Measurements from ENCODE around the gene STK32C. TPM values are rescaled to one million over a fixed set of nuclear protein-coding genes. Genes with fewer than 3 reads are reported as not detected.

The STK32C gene
- total and polyA plus RNA-seq, 2 of the 4 experiments (the other 2 are of a cell fraction) = 5.0 to 8.3 TPM

GRCh38 chr10:132168571-132169030 is 139.1 kb downstream of the STK32C start:
- ATAC-seq (ENCODE audit: low read depth) (no peak), DNase-seq (no peak)
- Histone ChIP-seq H2AK5ac (ENCODE audit: low read depth, low read length) (no peak overlapping the region), H4K91ac (ENCODE audit: insufficient read depth, low read depth, low read length) (no peak overlapping the region), H3K9me1 (ENCODE audit: insufficient read depth, low read length) (no peaks in the 10 kb centered on the region), H3K79me1 (ENCODE audit: low read depth in 1 of 2, low read length in 2 of 2) (no peaks in the 10 kb centered on the region), H3K23ac (ENCODE audit: low read depth, low read length) (no peak overlapping the region), H3K4me1 (ENCODE audit: control insufficient read depth, insufficient read depth, low read length) (no peaks in the 10 kb centered on the region), H2BK5ac (ENCODE audit: low read depth, low read length, poor library complexity, severe bottlenecking) (no peak overlapping the region), H2BK20ac (ENCODE audit: low read depth, low read length) (no peak overlapping the region), H2BK120ac (ENCODE audit: low read depth, low read length) (no peak overlapping the region), H3K9me3 (ENCODE audit: control insufficient read depth, insufficient read depth, low read length) (no peaks in the 10 kb centered on the region; the same call in 1 of the 2 replicates), H2AFZ (replicated peaks; ENCODE audit: low read length, poor library complexity) (no peak overlapping the region), H4K20me1 (ENCODE audit: insufficient read depth, low read length) (no peaks in the 10 kb centered on the region), H3K4me3 (ENCODE audit: insufficient read depth, low read depth, low read length) (no peak overlapping the region), H3K14ac (replicated peaks; ENCODE audit: low read depth, low read length) (no peak overlapping the region), H3K27me3 (ENCODE audit: control insufficient read depth, insufficient read depth, low read length) (peaks cover 12% of the 10 kb centered on the region), H3K27ac (ENCODE audit: insufficient read depth, low read length) (no peak overlapping the region), H3K9ac (ENCODE audit: low read depth, low read length) (no peak overlapping the region), H4K5ac (ENCODE audit: low read depth, low read length) (no peak overlapping the region), H3K4ac (ENCODE audit: low read depth, low read length) (no peak overlapping the region), H3K36me3 (ENCODE audit: control insufficient read depth, insufficient read depth, low read length) (no peaks in the 10 kb centered on the region), H3K4me2 (ENCODE audit: low read depth, low read length) (no peak overlapping the region), H2AK9ac (replicated peaks; ENCODE audit: low read depth, low read length, poor library complexity) (no peak overlapping the region), H2BK15ac (ENCODE audit: low read depth, low read length) (no peak overlapping the region), H3K56ac (ENCODE audit: extremely low read depth, insufficient read depth, low read length) (no peak overlapping the region), H4K8ac (ENCODE audit: low read depth in 2 of 2, low read length in 2 of 2) (no peak overlapping the region), H3K18ac (ENCODE audit: low read depth, low read length) (no peak overlapping the region)
- no TSS peak for BruUV-seq (replicated peaks)
- intact Hi-C loops (cut with micrococcal nuclease) = no loop called here
- ChIA-PET POLR2A (ENCODE audit: unreplicated experiment) (no interaction called here), CTCF (no interaction called here)
- no peak for TF ChIP-seq USF2 (IDR thresholded peaks at IDR 0.05; ENCODE audit: low read depth, low read length)
- TF ChIP-seq CHD1 (IDR thresholded peaks at IDR 0.05; ENCODE audit: low read depth, low read length) = no peak
- no peak for TF ChIP-seq ELK1 (IDR thresholded peaks at IDR 0.05; ENCODE audit: borderline replicate concordance, low read depth, low read length)
- TF ChIP-seq NFE2L2 (IDR thresholded peaks at IDR 0.05; ENCODE audit: low read depth, low read length) = no peak
- no peak for TF ChIP-seq POLR2A (IDR thresholded peaks at IDR 0.05; ENCODE audit: low read depth, low read length)
- no peak for TF ChIP-seq RCOR1 (IDR thresholded peaks at IDR 0.05; ENCODE audit: insufficient replicate concordance, low read length)
- no peak for TF ChIP-seq CEBPB (IDR thresholded peaks at IDR 0.05; ENCODE audit: low read depth, low read length)
- TF ChIP-seq RFX5 (IDR thresholded peaks at IDR 0.05; ENCODE audit: low read depth, low read length) = no peak
- TF ChIP-seq FOS (IDR thresholded peaks at IDR 0.05; ENCODE audit: low read depth, low read length) = no peak
- in situ Hi-C loops (cut with MboI; ENCODE audit: low sequenced_read_pairs) = no loop called here
- dilution Hi-C loops (cut with HindIII; ENCODE audit: low sequenced_read_pairs, unreplicated experiment) = no loop called here
- WGBS, 2 experiments (ENCODE audit: extremely low coverage in 2 of 2, insufficient read length in 1 of 2) = 72% methylated on average over 7 of the region's 28 CpGs; no CpG with 5 or more reads in 1 of the 2 experiments
